H4 (cell line): ENCODE data around the gene SHISAL2B. TPM values are rescaled to one million over a fixed set of nuclear protein-coding genes. Genes with fewer than 3 reads are reported as not detected.
"Not testable (repeated sequence)": the region's sequence is repeated elsewhere in the genome, so short reads cannot be mapped to it uniquely, and the experiment has no call there.

Source experiments
- DNase-seq: peaks from one replicate; pipeline ENCODE4 v3.0.0-alpha.2; 2015; ENCODE audit warnings: low spot score
- total RNA-seq: library from RNA; depleted of rRNA; stranded (reverse); fragments of >200 nt; shearing (Covaris generic); gene quantifications from 2 replicates; pipeline ENCODE4 v1.2.3, GENCODE V29; 2014; rRNA removed

Gene SHISAL2B
- total RNA-seq, 1 experiment from 2014 or later, result not detected

GRCh38 chr5:64696414-64696813 lies 6.1 kb downstream of the SHISAL2B start:
- not testable (repeated sequence) for DNase-seq

DNA sequence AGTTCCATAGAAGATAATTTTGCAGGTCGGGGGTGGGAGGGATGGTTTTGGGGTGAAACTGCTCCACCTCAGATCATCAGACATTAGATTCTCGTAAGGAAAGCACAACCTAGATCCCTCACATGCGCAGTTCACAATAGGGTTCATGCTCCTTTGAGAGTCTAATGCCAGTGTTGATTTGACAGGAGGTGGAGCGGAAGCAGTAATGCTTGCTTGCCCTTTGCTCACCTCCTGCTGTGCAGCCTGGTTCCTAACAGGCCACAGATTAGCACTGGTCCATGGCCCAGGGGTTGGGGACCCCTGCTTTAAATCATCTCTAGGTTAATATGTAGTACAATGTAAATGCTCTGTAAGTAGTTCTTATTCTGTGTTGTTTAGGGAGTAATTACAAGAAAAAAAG lies 10.5 kb downstream of the SHISAL2B start:
- DNase-seq, result no peak

DNA sequence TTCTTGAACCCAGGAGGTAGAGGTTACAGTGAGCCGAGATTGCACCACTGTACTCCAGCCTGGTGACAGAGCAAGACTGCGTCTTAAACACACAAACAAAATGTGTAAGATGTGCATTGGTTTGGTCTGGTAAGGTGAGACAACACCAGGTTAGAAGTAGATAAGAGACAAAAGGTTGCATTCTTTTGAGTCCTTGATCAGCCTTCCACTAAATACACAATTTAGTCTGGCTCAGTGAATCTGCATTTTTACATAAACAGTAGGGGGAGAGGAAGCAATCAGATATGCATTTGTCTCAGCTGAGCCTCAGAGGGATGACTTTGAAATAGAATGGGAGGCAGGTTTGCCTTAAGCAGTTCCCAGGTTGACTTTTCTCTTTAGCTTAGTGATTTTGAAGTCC lies 15.8 kb downstream of the SHISAL2B start:
- not testable (repeated sequence) for DNase-seq

DNA sequence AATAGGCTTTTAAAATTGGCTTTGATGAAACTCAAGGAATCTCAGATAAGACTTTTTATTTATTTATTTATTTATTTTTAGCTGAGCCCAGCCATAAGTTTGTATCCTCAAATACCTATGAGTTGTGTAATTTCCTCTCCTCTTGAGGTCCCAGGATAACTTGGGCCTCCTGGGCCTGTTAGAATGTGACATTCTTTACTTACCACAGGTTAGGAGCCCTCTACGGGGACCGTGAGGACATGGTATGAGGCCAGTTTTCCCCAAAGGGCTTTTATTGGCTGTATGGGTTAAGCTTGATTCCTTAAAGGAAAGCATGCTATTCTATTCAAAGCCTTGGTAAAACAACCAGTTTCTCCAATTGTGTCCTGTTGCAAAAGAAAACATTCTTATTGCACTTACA lies 16.9 kb downstream of the SHISAL2B start:
- no peak for DNase-seq

DNA sequence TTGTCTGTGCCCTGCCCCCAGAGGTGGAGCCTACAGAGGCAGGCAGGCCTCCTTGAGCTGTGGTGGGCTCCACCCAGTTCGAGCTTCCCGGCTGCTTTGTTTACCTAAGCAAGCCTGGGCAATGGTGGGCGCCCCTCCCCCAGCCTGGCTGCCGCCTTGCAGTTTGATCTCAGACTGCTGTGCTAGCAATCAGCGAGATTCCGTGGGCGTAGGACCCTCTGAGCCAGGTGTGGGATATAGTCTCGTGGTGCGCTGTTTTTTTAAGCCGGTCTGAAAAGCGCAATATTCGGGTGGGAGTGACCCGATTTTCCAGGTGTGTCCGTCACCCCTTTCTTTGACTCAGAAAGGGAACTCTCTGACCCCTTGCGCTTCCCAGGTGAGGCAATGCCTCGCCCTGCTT lies 24.2 kb downstream of the SHISAL2B start:
- DNase-seq, result not testable (repeated sequence)

- no peak for DNase-seq
Measured at GRCh38 chr5:64722588-64722987, 32.3 kb downstream of the SHISAL2B start.

DNA sequence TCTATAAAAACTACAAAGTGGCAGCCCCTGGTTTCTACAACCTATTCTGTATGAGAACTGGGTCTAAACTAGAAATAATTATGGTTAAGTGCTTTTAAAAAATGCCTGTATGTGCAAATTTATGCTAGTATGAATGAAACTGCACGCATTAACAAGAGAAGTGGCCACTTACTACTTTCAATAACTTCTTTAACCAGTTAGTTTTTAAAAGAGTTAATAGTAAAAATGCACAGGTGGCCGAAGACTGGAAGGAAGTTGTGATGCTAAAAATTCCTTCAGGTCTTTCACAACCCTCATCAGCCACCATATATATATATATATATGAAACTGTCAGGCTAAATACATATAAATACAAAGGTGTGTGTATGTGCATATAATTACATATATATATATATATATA lies 36.8 kb downstream of the SHISAL2B start:
- DNase-seq, result no peak

DNA sequence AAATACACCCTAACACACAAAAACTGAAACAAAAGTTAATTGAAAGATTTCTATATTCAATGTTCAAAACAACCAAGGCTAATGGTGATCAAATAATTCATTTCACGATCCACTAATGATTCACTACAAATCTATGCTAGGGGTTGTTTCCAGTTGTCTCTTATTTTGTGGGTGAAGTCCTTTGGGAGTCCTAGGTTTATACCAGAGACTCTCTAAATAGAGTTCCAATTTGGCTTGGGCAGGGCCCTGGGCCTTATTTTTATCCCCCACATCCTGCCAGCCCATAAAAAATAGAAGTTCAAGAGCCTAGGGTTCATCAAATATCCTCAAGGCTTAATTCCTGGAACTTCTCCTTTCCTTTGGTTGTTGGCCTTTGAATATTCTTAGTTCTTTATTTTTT lies 52.1 kb downstream of the SHISAL2B start:
- DNase-seq, result no peak

- no peak for DNase-seq
Measured at GRCh38 chr5:64742821-64743220, 52.5 kb downstream of the SHISAL2B start.

- no peak for DNase-seq
Measured at GRCh38 chr5:64744914-64745313, 54.6 kb downstream of the SHISAL2B start.

- no peak for DNase-seq
Measured at GRCh38 chr5:64746446-64746845, 56.1 kb downstream of the SHISAL2B start.

- no peak for DNase-seq
Measured at GRCh38 chr5:64749385-64749784, 59.1 kb downstream of the SHISAL2B start.

DNA sequence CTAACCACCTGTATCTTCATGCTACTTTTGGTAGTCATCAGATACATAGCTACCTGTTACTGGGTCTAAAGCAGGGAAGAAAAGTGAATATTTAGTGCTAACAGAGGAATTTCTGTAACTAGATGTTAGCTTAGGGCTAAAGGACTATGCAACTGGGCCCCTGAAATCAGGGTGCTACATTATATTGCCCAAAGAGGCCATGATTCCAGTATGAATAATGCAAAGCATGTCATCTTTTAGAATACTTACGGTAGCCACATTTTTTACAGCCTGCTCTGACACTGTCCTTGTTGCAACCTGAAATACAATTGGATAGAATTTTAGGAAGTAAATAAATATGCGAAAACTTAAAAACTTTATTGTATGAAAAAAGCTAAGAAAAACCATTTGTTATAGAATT lies 63.8 kb downstream of the SHISAL2B start:
- no peak for DNase-seq

GRCh38 chr5:64758901-64759300 lies 68.6 kb downstream of the SHISAL2B start:
- DNase-seq, result no peak

DNA sequence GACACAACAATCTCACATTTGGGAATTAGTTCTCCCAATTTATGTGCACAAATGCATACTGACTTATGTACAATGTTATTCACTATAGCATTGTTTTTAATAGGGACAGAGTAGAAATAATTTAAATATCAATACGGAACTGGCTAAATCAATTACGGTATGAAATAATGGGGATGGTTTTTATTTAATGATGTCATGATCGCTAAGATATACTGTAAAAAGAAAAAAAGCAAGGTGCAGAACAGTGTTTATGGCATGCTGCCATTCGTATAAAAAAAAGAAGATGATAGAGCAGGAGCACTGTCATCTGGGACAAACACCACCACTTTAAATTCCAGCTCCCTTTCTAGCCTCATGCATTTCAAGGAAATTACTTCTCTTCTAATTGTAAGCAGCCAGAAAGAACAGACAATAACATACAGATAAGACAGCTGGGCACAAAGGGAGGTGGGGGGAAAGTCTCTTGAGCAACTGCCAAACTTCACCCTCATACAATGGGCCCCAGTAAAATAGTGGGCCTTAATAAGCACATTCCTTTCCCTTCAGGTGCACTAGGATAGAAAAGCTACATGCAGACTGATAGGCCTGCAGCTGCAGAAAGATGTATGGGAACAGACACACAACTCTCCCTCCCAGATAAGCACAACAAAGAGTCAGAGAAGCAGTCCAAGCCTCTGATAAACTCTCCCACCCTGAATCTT lies 69.8 kb downstream of the SHISAL2B start:
- no peak for DNase-seq

GRCh38 chr5:64763948-64764503 lies 73.7 kb downstream of the SHISAL2B start:
- no peak for DNase-seq

DNA sequence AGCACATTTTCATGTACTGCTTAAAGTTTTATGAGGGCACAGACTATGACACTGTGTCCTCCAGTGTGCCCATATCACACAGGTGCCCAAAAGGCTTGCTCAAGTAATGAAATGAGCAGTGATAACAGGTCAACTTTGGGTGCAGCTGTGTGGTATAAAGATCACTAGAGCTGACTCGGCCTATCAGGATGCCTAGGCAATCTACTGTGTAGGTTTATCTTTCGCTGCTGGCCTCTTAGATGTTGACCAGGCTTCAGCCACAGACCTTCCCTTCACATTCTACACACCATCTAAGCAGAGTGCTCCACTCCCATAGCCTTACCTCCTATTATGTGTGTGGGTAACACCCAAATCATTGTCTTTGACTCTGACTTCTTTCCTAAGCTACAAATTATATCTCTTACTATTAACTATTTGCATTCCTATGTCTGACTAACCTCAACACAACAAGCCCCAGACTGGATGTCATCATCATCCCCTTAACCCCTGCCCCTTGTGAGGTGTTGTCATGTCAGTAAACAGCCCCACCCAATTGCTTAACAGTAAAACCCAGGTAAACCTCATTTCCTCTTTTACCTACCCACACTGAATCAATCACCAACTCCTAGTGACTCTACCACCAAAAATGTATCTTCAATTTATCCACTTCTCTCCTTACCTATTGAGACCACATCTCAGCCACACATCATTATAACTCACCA lies 75.7 kb downstream of the SHISAL2B start:
- DNase-seq, result no peak

- DNase-seq, result no peak
Measured at GRCh38 chr5:64766941-64767340, 76.6 kb downstream of the SHISAL2B start.

Other genes with a start within 250 kb of the SHISAL2B start
- not detected in 2 replicates for gene RGS7BP, start 184.5 kb upstream of the SHISAL2B start, total RNA-seq
- gene SREK1IP1, start 78.2 kb downstream of the SHISAL2B start, total RNA-seq, result 6.1 and 6.8 TPM in 2 replicates
- 11.2 and 24.4 TPM in 2 replicates for gene CWC27, start 78.4 kb downstream of the SHISAL2B start, total RNA-seq